DMS 273 (cell line): ENCODE results near the gene COL27A1.
"Not testable (repeated sequence)": the region's sequence is repeated elsewhere in the genome, so short reads cannot be mapped to it uniquely, and the experiment has no call there.

ENCODE experiments used
- DNase-seq: peaks from one replicate; lab custom pipeline; 2025; ENCODE audit not compliant: unreplicated experiment; lab: John Stamatoyannopoulos, UW

The COL27A1 gene

GRCh38 chr9:114122136-114123027 lies 33.0 kb upstream of the COL27A1 start:
- no peak for DNase-seq

- no peak for DNase-seq
Measured at GRCh38 chr9:114123031-114123977, 32.0 kb upstream of the COL27A1 start.

GRCh38 chr9:114124138-114124537 lies 31.2 kb upstream of the COL27A1 start:
- no peak for DNase-seq

GRCh38 chr9:114124666-114125475 lies 30.5 kb upstream of the COL27A1 start:
- DNase-seq = no peak

- DNase-seq = no peak
Measured at GRCh38 chr9:114125476-114126013, 29.8 kb upstream of the COL27A1 start.

GRCh38 chr9:114126247-114127060 lies 28.9 kb upstream of the COL27A1 start:
- DNase-seq = no peak

- not testable (repeated sequence) for DNase-seq
Measured at GRCh38 chr9:114128759-114129158, 26.6 kb upstream of the COL27A1 start.

- no peak for DNase-seq
Measured at GRCh38 chr9:114130141-114130540, 25.2 kb upstream of the COL27A1 start.

GRCh38 chr9:114130624-114131277 lies 24.6 kb upstream of the COL27A1 start:
- DNase-seq = no peak

- DNase-seq = no peak
Measured at GRCh38 chr9:114131808-114132549, 23.4 kb upstream of the COL27A1 start.

- no peak for DNase-seq
Measured at GRCh38 chr9:114132550-114132918, 22.8 kb upstream of the COL27A1 start.

- DNase-seq = no peak
Measured at GRCh38 chr9:114134827-114135396, 20.4 kb upstream of the COL27A1 start.

- DNase-seq = no peak
Measured at GRCh38 chr9:114137831-114138230, 17.5 kb upstream of the COL27A1 start.

GRCh38 chr9:114138552-114138971 lies 16.8 kb upstream of the COL27A1 start:
- DNase-seq = no peak

GRCh38 chr9:114139071-114139470 lies 16.3 kb upstream of the COL27A1 start:
- DNase-seq = no peak

- no peak for DNase-seq
Measured at GRCh38 chr9:114140401-114140800, 14.9 kb upstream of the COL27A1 start.

- DNase-seq = no peak
Measured at GRCh38 chr9:114140850-114141249, 14.5 kb upstream of the COL27A1 start.
